Fibroblast of skin of left quadriceps (primary cell): ENCODE data around the gene MRPL12.

Source experiments
- DNase-seq, 2 experiments: peaks; one replicate each; pipeline ENCODE4 v3.0.0-alpha.2; 2013; ENCODE audit warnings: low read depth in 2 of 2

Gene MRPL12

GRCh38 chr17:81682565-81683207, 20.5 kb upstream of the MRPL12 start:
- DNase-seq = no peak

- no peak for DNase-seq
Measured at GRCh38 chr17:81683208-81683583, 20.0 kb upstream of the MRPL12 start.

- DNase-seq = peak; percentile 99
Measured at GRCh38 chr17:81683584-81684441, 19.4 kb upstream of the MRPL12 start, which contains the start of the genes ARL16 and HGS. TSS of gene ARL16 (minus strand) at chr17:81683797. CDS start at chr17:81683753, 44 bp downstream. TSS of gene HGS (plus strand) at chr17:81684011. CDS start at chr17:81684067, 56 bp downstream.

- DNase-seq = no peak
Measured at GRCh38 chr17:81684442-81684911, 18.7 kb upstream of the MRPL12 start.

- DNase-seq = no peak
Measured at GRCh38 chr17:81685108-81685507, 18.1 kb upstream of the MRPL12 start.

- no peak for DNase-seq
Measured at GRCh38 chr17:81686614-81687013, 16.6 kb upstream of the MRPL12 start.

GRCh38 chr17:81687770-81688541, 15.2 kb upstream of the MRPL12 start:
- no peak for DNase-seq

- no peak for DNase-seq
Measured at GRCh38 chr17:81688616-81689015, 14.6 kb upstream of the MRPL12 start.

- DNase-seq = no peak
Measured at GRCh38 chr17:81690066-81690465, 13.1 kb upstream of the MRPL12 start.

GRCh38 chr17:81690549-81690948, 12.6 kb upstream of the MRPL12 start:
- DNase-seq = no peak

- DNase-seq = no peak
Measured at GRCh38 chr17:81691196-81691595, 12.0 kb upstream of the MRPL12 start.

GRCh38 chr17:81691608-81692007, 11.6 kb upstream of the MRPL12 start:
- DNase-seq = no peak

- DNase-seq = no peak
Measured at GRCh38 chr17:81693509-81694210, 9.5 kb upstream of the MRPL12 start.

- DNase-seq = no peak
Measured at GRCh38 chr17:81694810-81695209, 8.4 kb upstream of the MRPL12 start.

- no peak for DNase-seq
Measured at GRCh38 chr17:81695211-81695610, 8.0 kb upstream of the MRPL12 start.

- DNase-seq = no peak
Measured at GRCh38 chr17:81695801-81696200, 7.4 kb upstream of the MRPL12 start.

GRCh38 chr17:81696218-81696941, 6.8 kb upstream of the MRPL12 start:
- DNase-seq = no peak

- no peak for DNase-seq
Measured at GRCh38 chr17:81697261-81698044, 5.7 kb upstream of the MRPL12 start.

- no peak for DNase-seq
Measured at GRCh38 chr17:81700353-81701287, 2.5 kb upstream of the MRPL12 start.
